ENCODE measurements around the gene FZD7. TPM values are rescaled to one million over a fixed set of nuclear protein-coding genes. Genes with fewer than 3 reads are reported as not detected.

Gene FZD7
- total and polyA plus RNA-seq, 2 of the 8 experiments (the other 6 are each of a cell fraction or from before 2014, with no cell fraction given), result 176 to 246 TPM

DNA sequence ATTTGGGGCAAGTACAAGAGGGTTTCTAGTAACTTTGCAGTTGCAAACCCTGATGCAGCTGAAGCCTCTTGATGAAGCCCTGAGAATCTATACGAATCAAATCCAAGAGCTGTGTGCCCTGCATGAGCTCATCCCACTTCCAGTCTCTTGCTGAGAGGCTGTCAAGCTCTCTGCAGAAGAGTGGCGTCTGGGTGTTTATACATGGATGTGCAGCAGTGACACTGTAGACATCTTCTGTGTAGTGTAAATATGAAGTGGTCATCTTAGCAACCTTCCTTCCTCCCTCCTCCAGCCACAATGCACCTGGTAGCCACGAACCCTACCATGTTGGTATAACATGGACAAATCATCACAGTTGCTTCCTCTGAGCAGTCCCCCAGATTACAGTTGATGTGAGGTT, 21.0 kb downstream of the FZD7 start:
- CTCF ChIA-PET (ENCODE audit: partially characterized antibody), result interaction anchor here (0.8 to 1.8 kb wide), 9 partner anchors 9 to 208 kb away, joined by 3 to 8 read pairs (median 4); no protein-coding TSS in a partner anchor
- no peak overlapping the region for H4K91ac ChIP-seq (replicated peaks; ENCODE audit: insufficient read length, low read length)
- no peak overlapping the region for H3K9ac ChIP-seq (replicated peaks in 1 of 4; ENCODE audit: extremely low read depth in 1 of 4, low read depth in 3 of 4, low read length in 3 of 4)
- FAIRE-seq (no peak), DNase-seq (ENCODE audit: low read depth in 1 of 2, low spot score in 2 of 2) (no peak)
- no peak overlapping the region for H2AFZ ChIP-seq (ENCODE audit: low read length)
- H4K8ac ChIP-seq (ENCODE audit: extremely low read depth, insufficient read depth, low read length), result no peak overlapping the region
- no peak overlapping the region for H2BK20ac ChIP-seq (ENCODE audit: low read length)
- H3K27me3 ChIP-seq (replicated peaks in 1 of 4; ENCODE audit: control insufficient read depth in 3 of 4, extremely low read depth in 1 of 4, insufficient read depth in 3 of 4, low read length in 3 of 4), result no peaks in the 10 kb centered on the region
- no peaks in the 10 kb centered on the region for H3K36me3 ChIP-seq (ENCODE audit: control insufficient read depth in 2 of 4, insufficient read depth in 4 of 4, low read length in 3 of 4)
- no peak overlapping the region for H2AK5ac ChIP-seq (ENCODE audit: low read depth, low read length)
- no peak overlapping the region for H3K4me2 ChIP-seq (ENCODE audit: insufficient read depth in 1 of 2, low read depth in 2 of 2, low read length in 2 of 2)
- no peak overlapping the region for H4K5ac ChIP-seq (ENCODE audit: insufficient read length, low read depth, low read length)
- H2BK12ac ChIP-seq (ENCODE audit: low read depth, low read length), result no peak overlapping the region
- H3K18ac ChIP-seq (ENCODE audit: extremely low read depth, low read length), result no peak overlapping the region
- no peak overlapping the region for H3K27ac ChIP-seq (ENCODE audit: low read depth, low read length)
- H3K23me2 ChIP-seq (ENCODE audit: low read depth, low read length), result no peaks in the 10 kb centered on the region; the same call in 1 of the 2 replicates
- no peak overlapping the region for H2BK5ac ChIP-seq (ENCODE audit: low read depth, low read length)
- H4K20me1 ChIP-seq (replicated peaks in 1 of 2; ENCODE audit: control insufficient read depth in 1 of 2, insufficient read depth in 2 of 2, low read length in 2 of 2), result no peaks in the 10 kb centered on the region
- peaks cover 2 to 13% (median 9%) of the 10 kb centered on the region in 4 experiments for H3K4me1 ChIP-seq (replicated peaks in 1 of 4; ENCODE audit: control insufficient read depth in 3 of 4, insufficient read depth in 4 of 4, low read length in 3 of 4)
- no peak overlapping the region for H3K4me3 ChIP-seq (ENCODE audit: extremely low read depth in 1 of 4, insufficient read depth in 2 of 4, low read depth in 3 of 4, low read length in 4 of 4)
- no peaks in the 10 kb centered on the region for H3K9me3 ChIP-seq (ENCODE audit: insufficient read depth in 2 of 2, low read depth in 1 of 2, low read length in 1 of 2)
- no peak overlapping the region for H2BK120ac ChIP-seq (replicated peaks; ENCODE audit: low read depth, low read length)
- 81% methylated on average over 3 of the region's 3 CpGs; no CpG with 5 or more reads in 1 of the 2 experiments for WGBS, 2 experiments (ENCODE audit: extremely low coverage in 1 of 2, insufficient coverage in 1 of 2, insufficient read length in 1 of 2, insufficient replicate concordance in 2 of 2, low coverage in 1 of 2, low lambda C conversion rate in 2 of 2, missing lambda C conversion rate in 1 of 2)
- H3K79me1 ChIP-seq (ENCODE audit: low read depth, low read length), result no peaks in the 10 kb centered on the region
- H3K56ac ChIP-seq (replicated peaks; ENCODE audit: insufficient read length, low read depth, low read length), result no peak overlapping the region
- no peak overlapping the region for H3K4ac ChIP-seq (replicated peaks; ENCODE audit: insufficient read length, low read depth, low read length)
- no peak overlapping the region for H3K23ac ChIP-seq (ENCODE audit: insufficient read length)
- H3K79me2 ChIP-seq (ENCODE audit: control insufficient read depth in 1 of 2, insufficient read depth in 2 of 2, low read length in 2 of 2), result no peaks in the 10 kb centered on the region
- POLR2A ChIA-PET (ENCODE audit: partially characterized antibody), result interaction anchor here (0.7 to 0.9 kb wide), 2 partner anchors 13 to 16 kb away, joined by 3 read pairs; no protein-coding TSS in a partner anchor
- no peak overlapping the region for H2BK15ac ChIP-seq (ENCODE audit: low read length)
- TF ChIP-seq SP4 (IDR thresholded peaks at IDR 0.05; ENCODE audit: low read length) (no peak), CBX8 (IDR thresholded peaks at IDR 0.05; ENCODE audit: borderline replicate concordance, low read depth, low read length) (no peak), ZNF274 (IDR thresholded peaks at IDR 0.05; ENCODE audit: borderline replicate concordance, extremely low read depth, low read length) (no peak), CBX5 (IDR thresholded peaks at IDR 0.05; ENCODE audit: low read depth, low read length) (no peak), RNF2 (IDR thresholded peaks at IDR 0.05; ENCODE audit: borderline replicate concordance, low read depth, low read length, missing control alignments, poor library complexity, severe bottlenecking) (no peak), YY1 (IDR thresholded peaks at IDR 0.05; ENCODE audit: low read depth, low read length) (no peak), CHD2 (IDR thresholded peaks at IDR 0.05; ENCODE audit: low read length) (no peak), NANOG (IDR thresholded peaks at IDR 0.05; ENCODE audit: insufficient read depth, low read depth, low read length, poor library complexity, severe bottlenecking) (no peak)
- TF ChIP-seq, protein P1, sequence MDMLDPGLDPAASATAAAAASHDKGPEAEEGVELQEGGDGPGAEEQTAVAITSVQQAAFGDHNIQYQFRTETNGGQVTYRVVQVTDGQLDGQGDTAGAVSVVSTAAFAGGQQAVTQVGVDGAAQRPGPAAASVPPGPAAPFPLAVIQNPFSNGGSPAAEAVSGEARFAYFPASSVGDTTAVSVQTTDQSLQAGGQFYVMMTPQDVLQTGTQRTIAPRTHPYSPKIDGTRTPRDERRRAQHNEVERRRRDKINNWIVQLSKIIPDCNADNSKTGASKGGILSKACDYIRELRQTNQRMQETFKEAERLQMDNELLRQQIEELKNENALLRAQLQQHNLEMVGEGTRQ (IDR thresholded peaks at IDR 0.05; ENCODE audit: low read length), result no peak
- H3K14ac ChIP-seq (ENCODE audit: insufficient read length), result no peak overlapping the region

All from H1 (cell line).